ENCODE results near the gene SFXN3. TPM values are rescaled to one million over a fixed set of nuclear protein-coding genes. Genes with fewer than 3 reads are reported as not detected.

Gene SFXN3, protein sequence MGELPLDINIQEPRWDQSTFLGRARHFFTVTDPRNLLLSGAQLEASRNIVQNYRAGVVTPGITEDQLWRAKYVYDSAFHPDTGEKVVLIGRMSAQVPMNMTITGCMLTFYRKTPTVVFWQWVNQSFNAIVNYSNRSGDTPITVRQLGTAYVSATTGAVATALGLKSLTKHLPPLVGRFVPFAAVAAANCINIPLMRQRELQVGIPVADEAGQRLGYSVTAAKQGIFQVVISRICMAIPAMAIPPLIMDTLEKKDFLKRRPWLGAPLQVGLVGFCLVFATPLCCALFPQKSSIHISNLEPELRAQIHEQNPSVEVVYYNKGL
- 70.4 TPM for total RNA-seq
- 10 to 100 TPM; 17.7 to 21.1 (median 20.2) TPM for polyA plus RNA-seq

DNA sequence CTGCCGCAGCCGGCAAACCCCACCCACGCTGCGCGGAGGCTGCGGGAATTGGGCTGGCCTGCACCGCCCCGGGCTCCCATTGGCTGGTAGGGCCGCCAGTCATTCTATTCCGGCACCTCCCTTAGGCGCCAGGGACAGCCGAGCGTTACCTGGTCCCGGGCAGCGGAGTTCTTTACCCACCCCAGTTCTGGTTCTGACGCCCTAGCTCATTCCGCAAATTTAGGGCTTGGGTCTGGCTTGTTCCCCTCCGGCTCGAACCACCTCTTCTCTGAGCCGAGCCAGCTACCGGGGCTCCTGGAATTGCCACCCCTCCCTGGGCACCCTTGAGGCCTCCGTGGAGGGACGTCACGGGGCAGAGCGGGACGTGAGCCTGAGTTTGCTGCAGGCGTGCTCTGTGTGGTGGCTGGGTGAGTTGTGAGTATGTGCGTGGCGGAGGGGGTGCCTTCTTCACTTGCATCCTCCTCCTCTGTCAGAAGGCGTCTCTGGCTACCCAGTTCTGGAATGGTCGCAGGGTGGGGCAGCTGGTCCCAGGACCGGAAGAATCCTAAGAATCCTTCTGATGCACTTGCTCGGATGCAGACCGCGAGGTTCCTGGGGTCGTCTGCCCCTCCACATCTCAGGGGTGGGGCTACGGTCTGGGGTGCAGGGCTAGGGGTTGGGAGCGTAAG, at the start of gene SFXN3, which contains the start of gene PDZD7:
SFXN3 (plus strand) TSS at position 107 of the 668 bp plus-strand sequence. CDS start 3,461 bp downstream, outside the sequence.
PDZD7 (minus strand) TSS at position 2 of the 668 bp plus-strand sequence. CDS start 910 bp downstream, outside the sequence.
- H3K27me3 ChIP-seq (ENCODE audit: control insufficient read depth, insufficient read depth, low read length): no peaks in the 10 kb centered on the region
- peak within 1 kb of the TSS; percentile 84 for H3K4me3 ChIP-seq (ENCODE audit: low read depth, low read length)
- peak within 1 kb of the TSS; percentile 94 for H3K27ac ChIP-seq (ENCODE audit: insufficient read depth, low read length, poor library complexity, severe bottlenecking)
- ATAC-seq (ENCODE audit: low read depth in 2 of 2) (peak; percentile 90 to 92), DNase-seq (peak; percentile 93 to 97 (median 97))
- H3K27ac Mint-ChIP-seq: peak within 1 kb of the TSS; percentile 89 to 99 (median 95)
- H3K36me3 ChIP-seq (ENCODE audit: control insufficient read depth, insufficient read depth, low read length): peaks cover 17% of the 10 kb centered on the region
- peaks cover 32% of the 10 kb centered on the region for H3K4me1 ChIP-seq (ENCODE audit: control insufficient read depth, insufficient read depth, low read length, poor library complexity, severe bottlenecking)
- peak within 1 kb of the TSS; percentile 96 to 99 (median 97) for H3K4me3 Mint-ChIP-seq
- peaks cover 20% of the 10 kb centered on the region for H3K27me3 Mint-ChIP-seq
- H3K9me3 ChIP-seq (ENCODE audit: control insufficient read depth in 2 of 2, low read length in 2 of 2): no peaks in the 10 kb centered on the region
- H3K36me3 Mint-ChIP-seq: peaks cover 12% of the 10 kb centered on the region
- H3K4me1 Mint-ChIP-seq: peaks cover 4 to 29% (median 21%) of the 10 kb centered on the region in 4 donors
- no peaks in the 10 kb centered on the region for H3K9me3 Mint-ChIP-seq

DNA sequence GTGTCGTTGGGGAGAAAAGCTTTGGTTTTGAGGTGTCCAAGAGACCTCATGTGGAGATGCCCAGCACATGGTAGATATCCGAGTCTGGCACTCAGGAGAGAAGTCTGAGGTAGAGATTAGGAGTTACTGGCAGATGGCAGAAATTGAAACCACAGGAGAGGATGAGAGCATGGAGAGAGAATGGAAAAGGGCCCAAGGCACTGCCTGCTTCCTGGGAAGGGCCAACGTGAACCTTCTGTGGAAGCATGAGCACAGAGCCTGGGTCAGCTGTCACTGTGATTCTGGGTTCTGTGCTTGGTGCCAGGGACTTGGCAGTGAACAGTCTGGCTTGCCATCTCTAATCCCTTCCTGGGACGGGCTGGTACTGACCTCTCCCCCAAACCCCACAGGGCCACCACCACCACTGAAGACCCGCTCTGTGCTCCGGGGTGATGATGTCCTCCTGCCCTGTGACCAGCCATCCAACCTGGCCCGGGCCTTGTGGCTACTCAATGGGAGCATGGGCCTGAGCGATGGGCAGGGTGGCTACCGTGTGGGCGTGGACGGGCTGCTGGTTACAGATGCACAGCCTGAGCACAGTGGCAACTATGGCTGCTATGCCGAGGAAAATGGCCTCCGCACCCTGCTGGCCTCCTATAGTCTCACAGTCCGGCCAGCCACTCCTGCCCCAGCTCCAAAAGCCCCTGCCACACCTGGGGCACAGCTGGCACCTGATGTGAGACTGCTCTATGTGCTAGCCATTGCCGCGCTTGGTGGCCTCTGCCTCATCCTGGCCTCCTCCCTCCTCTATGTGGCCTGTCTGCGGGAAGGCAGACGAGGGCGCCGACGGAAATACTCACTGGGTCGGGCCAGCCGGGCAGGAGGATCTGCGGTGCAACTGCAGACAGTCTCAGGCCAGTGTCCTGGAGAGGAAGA, 47.9 kb upstream of the SFXN3 start:
- peaks cover 17% of the 10 kb centered on the region for H3K4me1 ChIP-seq (ENCODE audit: control insufficient read depth, insufficient read depth, low read length, poor library complexity, severe bottlenecking)
- Mint-ChIP-seq H3K4me3 (no peak overlapping the region), H3K27me3 (no peaks in the 10 kb centered on the region), H3K4me1 (peaks cover 0 to 44% (median 25%) of the 10 kb centered on the region in 4 donors), H3K36me3 (peaks cover 23% of the 10 kb centered on the region), H3K27ac (no peak overlapping the region), H3K9me3 (no peaks in the 10 kb centered on the region)
- H3K36me3 ChIP-seq (ENCODE audit: control insufficient read depth, insufficient read depth, low read length): peaks cover 21% of the 10 kb centered on the region
- no peak for ATAC-seq (ENCODE audit: low read depth in 2 of 2)
- H3K27ac ChIP-seq (ENCODE audit: insufficient read depth, low read length, poor library complexity, severe bottlenecking): no peak overlapping the region
- H3K9me3 ChIP-seq (ENCODE audit: control insufficient read depth in 2 of 2, low read length in 2 of 2): no peaks in the 10 kb centered on the region
- no peak for DNase-seq
- H3K27me3 ChIP-seq (ENCODE audit: control insufficient read depth, insufficient read depth, low read length): no peaks in the 10 kb centered on the region
- H3K4me3 ChIP-seq (ENCODE audit: low read depth, low read length): no peak overlapping the region

DNA sequence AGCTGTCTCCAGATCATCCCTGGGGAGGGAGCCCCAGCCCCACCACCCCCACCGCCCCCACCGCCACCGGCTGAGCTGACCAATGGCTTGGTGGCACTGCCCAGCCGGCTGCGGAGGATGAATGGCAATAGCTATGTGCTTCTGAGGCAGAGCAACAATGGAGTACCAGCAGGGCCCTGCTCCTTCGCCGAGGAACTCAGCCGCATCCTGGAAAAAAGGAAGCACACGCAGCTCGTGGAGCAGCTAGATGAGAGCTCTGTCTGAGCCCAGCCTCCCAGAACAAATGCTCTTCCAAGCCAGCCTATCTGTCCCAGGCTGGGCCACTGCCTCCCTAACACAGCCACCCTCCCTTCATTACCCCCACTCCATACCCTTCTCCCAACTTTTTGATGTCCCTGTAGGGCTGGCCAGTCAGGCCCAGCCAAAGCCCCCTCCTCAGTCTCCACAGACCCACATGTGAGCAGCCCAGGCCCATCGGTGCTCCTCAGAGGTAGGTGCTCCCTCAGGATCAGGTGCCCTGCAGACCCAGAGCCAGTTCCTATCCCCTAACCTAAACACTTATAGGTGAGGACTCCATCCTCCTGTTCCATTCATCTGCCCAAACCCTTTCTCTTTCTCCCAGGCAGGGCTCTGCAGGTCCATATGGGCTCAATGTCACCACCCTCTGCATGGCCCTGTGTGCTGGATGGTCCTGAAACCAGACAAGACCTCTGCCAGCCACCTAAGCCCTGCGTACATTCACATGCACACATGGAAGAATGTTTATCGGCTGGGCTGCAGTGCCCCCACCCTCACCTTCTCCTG, 47.0 kb upstream of the SFXN3 start:
- Mint-ChIP-seq H3K27ac (peak overlapping the region in 1 of 3 donors; percentile 73), H3K36me3 (peaks cover 22% of the 10 kb centered on the region), H3K4me3 (peak overlapping the region in 1 of 4 donors; percentile 48), H3K4me1 (peaks cover 0 to 49% (median 25%) of the 10 kb centered on the region in 4 donors), H3K27me3 (no peaks in the 10 kb centered on the region), H3K9me3 (no peaks in the 10 kb centered on the region)
- DNase-seq: no peak
- Histone ChIP-seq H3K27ac (ENCODE audit: insufficient read depth, low read length, poor library complexity, severe bottlenecking) (no peak overlapping the region), H3K4me3 (ENCODE audit: low read depth, low read length) (no peak overlapping the region), H3K36me3 (ENCODE audit: control insufficient read depth, insufficient read depth, low read length) (peaks cover 21% of the 10 kb centered on the region), H3K27me3 (ENCODE audit: control insufficient read depth, insufficient read depth, low read length) (no peaks in the 10 kb centered on the region), H3K9me3 (ENCODE audit: control insufficient read depth in 2 of 2, low read length in 2 of 2) (no peaks in the 10 kb centered on the region), H3K4me1 (ENCODE audit: control insufficient read depth, insufficient read depth, low read length, poor library complexity, severe bottlenecking) (peaks cover 22% of the 10 kb centered on the region)
- no peak for ATAC-seq (ENCODE audit: low read depth in 2 of 2)

DNA sequence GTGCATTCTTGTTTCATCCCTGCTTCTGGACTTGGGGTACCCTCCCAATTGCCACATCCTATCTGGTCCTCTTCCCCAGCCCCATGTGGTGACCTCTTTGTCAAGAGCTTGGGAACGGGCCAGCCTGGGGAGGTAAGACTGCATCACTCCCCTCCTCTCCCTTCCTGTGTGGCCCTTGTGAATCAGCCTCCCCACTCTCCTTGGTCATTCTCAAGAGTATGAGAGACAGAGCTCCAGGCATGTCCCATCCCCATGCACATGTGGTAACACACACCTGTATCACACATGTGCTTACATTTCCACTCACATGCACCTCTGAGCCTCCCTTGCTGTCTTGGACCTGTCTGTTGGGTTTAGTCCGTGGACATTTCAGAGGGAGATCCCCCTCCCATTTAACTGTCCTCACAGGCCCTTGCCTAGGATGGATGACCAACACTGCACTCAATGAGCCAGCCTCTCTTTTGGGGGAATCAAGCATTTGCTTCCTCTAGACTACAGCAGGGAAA, 46.3 kb upstream of the SFXN3 start:
- no peak overlapping the region for H3K4me3 ChIP-seq (ENCODE audit: low read depth, low read length)
- Mint-ChIP-seq H3K4me3 (peak overlapping the region; percentile 35 to 68 (median 40)), H3K9me3 (no peaks in the 10 kb centered on the region), H3K36me3 (peaks cover 23% of the 10 kb centered on the region), H3K27ac (peak overlapping the region in 1 of 3 donors; percentile 8), H3K27me3 (no peaks in the 10 kb centered on the region), H3K4me1 (peaks cover 0 to 55% (median 28%) of the 10 kb centered on the region in 4 donors)
- ATAC-seq (ENCODE audit: low read depth in 2 of 2) (no peak), DNase-seq (no peak)
- no peak overlapping the region for H3K27ac ChIP-seq (ENCODE audit: insufficient read depth, low read length, poor library complexity, severe bottlenecking)
- peaks cover 22% of the 10 kb centered on the region for H3K4me1 ChIP-seq (ENCODE audit: control insufficient read depth, insufficient read depth, low read length, poor library complexity, severe bottlenecking)
- peaks cover 21% of the 10 kb centered on the region for H3K36me3 ChIP-seq (ENCODE audit: control insufficient read depth, insufficient read depth, low read length)
- H3K27me3 ChIP-seq (ENCODE audit: control insufficient read depth, insufficient read depth, low read length): no peaks in the 10 kb centered on the region
- H3K9me3 ChIP-seq (ENCODE audit: control insufficient read depth in 2 of 2, low read length in 2 of 2): no peaks in the 10 kb centered on the region

DNA sequence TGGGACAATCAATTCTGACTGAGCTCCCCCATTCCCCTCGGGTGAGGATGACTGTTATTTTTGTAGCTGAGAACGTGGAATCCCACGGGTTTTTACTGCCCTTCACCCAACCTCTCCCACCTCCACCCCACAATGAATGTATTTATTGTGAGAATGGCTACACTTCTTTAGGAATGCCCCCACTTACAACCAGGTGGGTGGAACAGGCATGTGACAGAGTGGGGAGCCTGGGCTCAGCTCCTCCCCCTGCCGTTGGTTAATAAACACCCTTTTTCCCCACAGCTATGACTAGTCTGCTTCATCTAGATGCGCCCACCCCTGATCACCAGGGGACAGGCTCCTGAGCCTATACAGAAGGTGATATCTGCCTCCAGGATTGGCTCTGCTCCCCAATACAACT, 45.7 kb upstream of the SFXN3 start:
- H3K9me3 Mint-ChIP-seq: no peaks in the 10 kb centered on the region
- ATAC-seq (ENCODE audit: low read depth in 2 of 2) (no peak), DNase-seq (no peak)
- peak overlapping the region in 1 of 3 donors; percentile 15 for H3K27ac Mint-ChIP-seq
- no peaks in the 10 kb centered on the region for H3K27me3 Mint-ChIP-seq
- peaks cover 23% of the 10 kb centered on the region for H3K36me3 Mint-ChIP-seq
- peaks cover 0 to 58% (median 29%) of the 10 kb centered on the region in 4 donors for H3K4me1 Mint-ChIP-seq
- H3K4me3 ChIP-seq (ENCODE audit: low read depth, low read length): no peak overlapping the region
- H3K27me3 ChIP-seq (ENCODE audit: control insufficient read depth, insufficient read depth, low read length): no peaks in the 10 kb centered on the region
- H3K36me3 ChIP-seq (ENCODE audit: control insufficient read depth, insufficient read depth, low read length): peaks cover 22% of the 10 kb centered on the region
- H3K4me3 Mint-ChIP-seq: peak overlapping the region; percentile 35 to 97 (median 70)
- no peak overlapping the region for H3K27ac ChIP-seq (ENCODE audit: insufficient read depth, low read length, poor library complexity, severe bottlenecking)
- H3K4me1 ChIP-seq (ENCODE audit: control insufficient read depth, insufficient read depth, low read length, poor library complexity, severe bottlenecking): peaks cover 24% of the 10 kb centered on the region
- no peaks in the 10 kb centered on the region for H3K9me3 ChIP-seq (ENCODE audit: control insufficient read depth in 2 of 2, low read length in 2 of 2)

DNA sequence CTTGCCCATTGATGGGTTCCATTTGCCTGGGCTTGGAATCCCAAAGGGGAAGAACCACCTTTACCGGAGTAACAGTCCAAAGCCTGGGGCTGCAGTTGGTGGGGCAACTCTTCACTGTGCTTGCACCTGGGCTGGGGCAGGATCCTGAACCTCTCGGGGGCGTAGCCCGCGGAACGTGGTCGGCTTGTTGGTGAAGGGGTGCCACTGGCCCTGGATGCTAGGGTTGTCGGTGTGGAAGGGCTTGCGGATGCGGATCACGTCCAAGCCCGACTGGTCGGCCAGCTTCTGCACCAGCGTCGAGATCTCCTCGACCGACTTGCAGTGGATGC, 44.4 kb upstream of the SFXN3 start:
- Mint-ChIP-seq H3K27me3 (no peaks in the 10 kb centered on the region), H3K27ac (peak overlapping the region in 2 of 3 donors; percentile 79 to 92), H3K9me3 (no peaks in the 10 kb centered on the region), H3K4me3 (peak overlapping the region; percentile 96 to 99 (median 98)), H3K4me1 (peaks cover 0 to 69% (median 36%) of the 10 kb centered on the region in 4 donors), H3K36me3 (peaks cover 28% of the 10 kb centered on the region)
- H3K36me3 ChIP-seq (ENCODE audit: control insufficient read depth, insufficient read depth, low read length): peaks cover 26% of the 10 kb centered on the region
- H3K9me3 ChIP-seq (ENCODE audit: control insufficient read depth in 2 of 2, low read length in 2 of 2): no peaks in the 10 kb centered on the region
- H3K27me3 ChIP-seq (ENCODE audit: control insufficient read depth, insufficient read depth, low read length): no peaks in the 10 kb centered on the region
- ATAC-seq (ENCODE audit: low read depth in 2 of 2): no peak
- peaks cover 27% of the 10 kb centered on the region for H3K4me1 ChIP-seq (ENCODE audit: control insufficient read depth, insufficient read depth, low read length, poor library complexity, severe bottlenecking)
- no peak for DNase-seq
- no peak overlapping the region for H3K27ac ChIP-seq (ENCODE audit: insufficient read depth, low read length, poor library complexity, severe bottlenecking)
- peak overlapping the region; percentile 82 for H3K4me3 ChIP-seq (ENCODE audit: low read depth, low read length)

All from CD4-positive, CD25-positive, alpha-beta regulatory T cell (primary cell).